Gastroesophageal sphincter (tissue), 4 donors: ENCODE data around the gene C10orf71. TPM values are rescaled to one million over a fixed set of nuclear protein-coding genes. Genes with fewer than 3 reads are reported as not detected.

Source experiments
- ATAC-seq: fragments of 150-250 bp; one replicate; pipeline ENCODE4 v1.9.1; 2016; ENCODE audit warnings: mild to moderate bottlenecking, moderate library complexity
- H3K27ac ChIP-seq, 4 donors: fragments of 200-600 bp; sonication (generic) in 3 of 4; 1 replicate in 3 of 4; 2 replicates in 1 of 4; pipeline ENCODE4 v1.5.1; 2016 to 2019
- H3K27me3 ChIP-seq: fragments of 200-600 bp; sonication (generic); one replicate; pipeline ENCODE4 v1.5.1; 2019
- H3K36me3 ChIP-seq, 2 donors: fragments of 200-600 bp; sonication (generic); one replicate each; pipeline ENCODE4 v1.5.1; 2019; ENCODE audit warnings: control low read depth in 1 of 2
- H3K4me1 ChIP-seq, 3 donors: fragments of 200-600 bp; sonication (generic); 1 replicate in 2 of 3; 2 replicates in 1 of 3; pipeline ENCODE4 v1.5.1; 2016 to 2019; ENCODE audit warnings: control low read depth in 2 of 3
- H3K4me3 ChIP-seq, 2 donors: fragments of 200-600 bp; sonication (generic); one replicate each; pipeline ENCODE4 v1.5.1; 2019; ENCODE audit warnings: mild to moderate bottlenecking in 1 of 2, moderate library complexity in 1 of 2
- H3K9me3 ChIP-seq, 3 donors: fragments of 200-600 bp; sonication (generic); one replicate each; pipeline ENCODE4 v1.5.1; 2017 to 2019; ENCODE audit warnings: control low read depth in 2 of 3
- EP300 ChIP-seq: sonication (generic); formaldehyde crosslinking; IDR thresholded peaks from one replicate; pipeline ENCODE4 v1.6.1; 2017; ENCODE audit warnings: antibody characterized with exemption, mild to moderate bottlenecking
- POLR2A ChIP-seq, 2 donors: fragments of 450-650 bp; IDR thresholded peaks; one replicate each; pipeline ENCODE4 v1.6.1; 2017; ENCODE audit warnings: antibody characterized with exemption in 2 of 2, mild to moderate bottlenecking in 2 of 2, moderate library complexity in 1 of 2
- POLR2AphosphoS5 ChIP-seq: sonication (generic); formaldehyde crosslinking; IDR thresholded peaks from one replicate; pipeline ENCODE4 v1.6.1; 2017; ENCODE audit warnings: antibody characterized with exemption
- WGBS, 2 donors: methylation state at CpG; one replicate each; pipeline ENCODE4 v1.1.5; 2018; ENCODE audit warnings: low coverage in 1 of 2; 5-methylcytosine and 5-hydroxymethylcytosine counted together
- total RNA-seq, 4 donors: library from RNA; depleted of rRNA; stranded (reverse); fragments of >200 nt; gene quantifications; one replicate each; pipeline ENCODE4 v1.1.0, GENCODE V29; 2016
- TF ChIP-seq, protein P1 (sequence below), 4 experiments: fragments of 200-600 bp in 2 of 4; fragments of 450-650 bp in 2 of 4; sonication (generic) in 1 of 4; IDR thresholded peaks; one replicate each; pipeline ENCODE4 v1.5.1; 2017 to 2019; ENCODE audit warnings: antibody characterized with exemption in 4 of 4, mild to moderate bottlenecking in 2 of 4, moderate library complexity in 2 of 4

The C10orf71 gene
- total RNA-seq, 4 donors from 2014 or later: 0.08 to 0.27 TPM; not detected in 2

DNA sequence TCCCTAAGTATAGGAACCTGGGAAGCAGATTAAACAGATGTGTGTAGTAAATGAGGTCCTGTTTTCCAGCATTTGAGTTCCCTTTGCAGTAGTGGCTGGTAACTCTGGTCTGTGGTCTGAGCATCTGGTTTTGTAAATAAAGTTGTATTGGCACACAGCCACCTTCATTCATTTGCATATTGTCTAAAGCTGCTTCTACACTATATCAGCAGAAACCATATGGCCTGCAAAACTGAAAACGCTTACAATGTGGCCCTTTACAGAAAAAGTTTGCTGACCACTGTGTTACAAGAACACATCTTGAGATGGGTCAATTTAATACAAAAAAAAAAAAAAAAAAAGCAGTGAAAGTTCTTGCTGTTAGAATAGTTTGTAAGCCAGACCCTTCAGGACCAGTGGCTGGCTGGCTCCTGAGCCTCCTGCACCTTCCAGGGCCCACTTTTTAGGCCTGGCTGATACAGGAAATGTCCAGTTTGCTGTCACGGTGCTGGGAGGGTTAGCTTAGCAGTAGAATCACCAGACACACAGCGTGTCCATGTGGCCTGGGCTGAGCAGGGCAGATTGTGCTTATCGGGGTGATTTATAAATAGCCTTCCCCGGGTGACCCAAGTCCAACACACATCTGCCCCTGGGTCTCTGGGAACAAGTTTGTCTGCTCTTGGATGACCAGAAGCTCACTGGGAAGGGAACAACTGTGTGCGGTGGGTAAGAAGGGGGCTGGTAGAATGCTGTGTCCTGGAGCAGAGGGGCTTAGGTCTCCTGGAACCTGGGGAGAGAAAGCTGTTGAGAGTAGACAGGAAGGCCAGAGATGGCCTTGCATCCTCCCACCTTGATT is 1.4 kb downstream of the C10orf71 start:
- Histone ChIP-seq H3K4me1 (peaks cover 0 to 22% (median 7%) of the 10 kb centered on the region in 3 donors), H3K9me3 (no peaks in the 10 kb centered on the region), H3K4me3 (no peak overlapping the region), H3K36me3 (no peaks in the 10 kb centered on the region), H3K27me3 (peaks cover 23% of the 10 kb centered on the region), H3K27ac (no peak overlapping the region)
- WGBS, 2 donors: 83 to 86% methylated on average over 1 of the region's 6 CpGs
- TF ChIP-seq POLR2AphosphoS5 (no peak), POLR2A (IDR thresholded peaks at IDR 0.05) (no peak), EP300 (no peak)
- TF ChIP-seq, protein P1, sequence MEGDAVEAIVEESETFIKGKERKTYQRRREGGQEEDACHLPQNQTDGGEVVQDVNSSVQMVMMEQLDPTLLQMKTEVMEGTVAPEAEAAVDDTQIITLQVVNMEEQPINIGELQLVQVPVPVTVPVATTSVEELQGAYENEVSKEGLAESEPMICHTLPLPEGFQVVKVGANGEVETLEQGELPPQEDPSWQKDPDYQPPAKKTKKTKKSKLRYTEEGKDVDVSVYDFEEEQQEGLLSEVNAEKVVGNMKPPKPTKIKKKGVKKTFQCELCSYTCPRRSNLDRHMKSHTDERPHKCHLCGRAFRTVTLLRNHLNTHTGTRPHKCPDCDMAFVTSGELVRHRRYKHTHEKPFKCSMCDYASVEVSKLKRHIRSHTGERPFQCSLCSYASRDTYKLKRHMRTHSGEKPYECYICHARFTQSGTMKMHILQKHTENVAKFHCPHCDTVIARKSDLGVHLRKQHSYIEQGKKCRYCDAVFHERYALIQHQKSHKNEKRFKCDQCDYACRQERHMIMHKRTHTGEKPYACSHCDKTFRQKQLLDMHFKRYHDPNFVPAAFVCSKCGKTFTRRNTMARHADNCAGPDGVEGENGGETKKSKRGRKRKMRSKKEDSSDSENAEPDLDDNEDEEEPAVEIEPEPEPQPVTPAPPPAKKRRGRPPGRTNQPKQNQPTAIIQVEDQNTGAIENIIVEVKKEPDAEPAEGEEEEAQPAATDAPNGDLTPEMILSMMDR (IDR thresholded peaks at IDR 0.05): no peak
- ATAC-seq: no peak

DNA sequence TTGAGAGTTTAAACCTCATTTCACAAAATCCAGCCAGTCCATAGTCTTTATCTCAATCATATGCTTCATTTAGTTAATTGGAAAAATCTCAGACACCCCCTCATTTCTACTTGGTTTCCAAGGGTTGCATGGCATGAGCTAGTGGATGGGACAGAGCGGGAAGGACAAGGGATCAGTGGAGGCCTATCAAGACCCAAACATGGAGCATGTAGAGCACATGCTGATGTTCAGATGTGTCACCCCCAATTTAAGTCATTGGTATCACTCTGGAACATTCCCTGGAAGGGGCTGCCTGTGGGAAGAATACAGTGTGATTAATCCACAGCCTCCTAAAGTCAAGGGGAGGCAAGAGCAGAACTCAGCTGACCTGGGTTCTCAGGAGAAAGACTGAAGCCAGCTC is 2.3 kb downstream of the C10orf71 start:
- peaks cover 18% of the 10 kb centered on the region for H3K27me3 ChIP-seq
- no peak overlapping the region for H3K27ac ChIP-seq
- TF ChIP-seq, protein P1 (IDR thresholded peaks at IDR 0.05): no peak
- no peak for TF ChIP-seq POLR2AphosphoS5
- no peak for TF ChIP-seq EP300
- no peak for TF ChIP-seq POLR2A (IDR thresholded peaks at IDR 0.05)
- H3K36me3 ChIP-seq: no peaks in the 10 kb centered on the region
- no peak for ATAC-seq
- no CpG with 5 or more reads among the region's 1 CpG for WGBS, 2 donors
- H3K9me3 ChIP-seq: no peaks in the 10 kb centered on the region
- no peak overlapping the region for H3K4me3 ChIP-seq
- H3K4me1 ChIP-seq: peaks cover 0 to 22% (median 7%) of the 10 kb centered on the region in 3 donors

DNA sequence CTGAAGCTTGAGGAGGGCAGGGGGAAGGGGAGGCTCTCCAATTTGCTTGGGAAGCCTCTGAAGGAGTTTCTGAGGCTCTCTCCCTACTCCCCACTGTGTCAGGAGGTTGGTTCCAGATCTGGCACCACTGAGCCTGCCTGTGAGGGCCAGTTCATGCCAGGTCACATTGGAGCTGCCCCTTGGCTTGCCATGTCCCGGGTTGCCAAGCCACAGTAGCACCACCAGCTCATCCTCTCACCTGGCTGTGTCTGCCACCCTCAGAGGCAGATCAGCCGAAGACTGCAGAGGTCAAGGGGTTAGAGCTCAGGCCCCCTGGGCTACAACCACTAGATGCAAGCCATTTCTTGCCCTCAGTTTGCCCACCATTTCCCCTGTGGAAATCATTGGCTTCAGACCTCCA is 3.1 kb downstream of the C10orf71 start:
- Histone ChIP-seq H3K9me3 (no peaks in the 10 kb centered on the region), H3K4me1 (peaks cover 0 to 22% (median 7%) of the 10 kb centered on the region in 3 donors), H3K27me3 (peaks cover 14% of the 10 kb centered on the region), H3K36me3 (no peaks in the 10 kb centered on the region), H3K27ac (no peak overlapping the region), H3K4me3 (no peak overlapping the region)
- no peak for ATAC-seq
- TF ChIP-seq EP300 (no peak), POLR2A (IDR thresholded peaks at IDR 0.05) (no peak)
- no CpG with 5 or more reads among the region's 2 CpGs for WGBS, 2 donors

DNA sequence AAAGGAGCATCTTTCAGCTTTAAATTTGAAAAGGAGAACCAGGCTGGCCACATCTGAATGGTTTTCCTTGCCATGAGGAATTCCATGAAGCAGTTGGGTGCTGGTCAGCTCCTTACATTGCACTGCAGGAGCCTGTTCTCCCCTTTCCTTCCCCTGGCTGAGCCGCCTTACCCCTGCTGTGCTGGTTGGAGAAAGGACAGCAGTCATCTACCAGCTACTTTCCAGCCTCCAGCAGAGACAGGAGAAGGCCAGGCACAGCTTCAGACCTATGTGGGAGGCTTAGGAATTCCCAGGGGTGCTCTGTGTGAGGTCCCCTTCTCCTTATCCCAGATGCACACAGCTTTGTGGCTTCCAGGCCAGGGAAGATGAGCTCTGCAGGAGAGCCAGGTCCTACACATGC is 4.7 kb downstream of the C10orf71 start:
- no peak overlapping the region for H3K27ac ChIP-seq
- no peak overlapping the region for H3K4me3 ChIP-seq
- TF ChIP-seq, protein P1 (IDR thresholded peaks at IDR 0.05): no peak
- TF ChIP-seq EP300 (no peak), POLR2A (IDR thresholded peaks at IDR 0.05) (no peak), POLR2AphosphoS5 (no peak)
- H3K36me3 ChIP-seq: no peaks in the 10 kb centered on the region
- ATAC-seq: no peak
- H3K4me1 ChIP-seq: peaks cover 0 to 10% (median 0%) of the 10 kb centered on the region in 3 donors
- H3K27me3 ChIP-seq: peaks cover 11% of the 10 kb centered on the region
- 67% methylated on average over 1 of the region's 1 CpG; no CpG with 5 or more reads in 1 of the 2 donors for WGBS, 2 donors
- peaks cover 0 to 3% (median 0%) of the 10 kb centered on the region in 3 donors for H3K9me3 ChIP-seq

DNA sequence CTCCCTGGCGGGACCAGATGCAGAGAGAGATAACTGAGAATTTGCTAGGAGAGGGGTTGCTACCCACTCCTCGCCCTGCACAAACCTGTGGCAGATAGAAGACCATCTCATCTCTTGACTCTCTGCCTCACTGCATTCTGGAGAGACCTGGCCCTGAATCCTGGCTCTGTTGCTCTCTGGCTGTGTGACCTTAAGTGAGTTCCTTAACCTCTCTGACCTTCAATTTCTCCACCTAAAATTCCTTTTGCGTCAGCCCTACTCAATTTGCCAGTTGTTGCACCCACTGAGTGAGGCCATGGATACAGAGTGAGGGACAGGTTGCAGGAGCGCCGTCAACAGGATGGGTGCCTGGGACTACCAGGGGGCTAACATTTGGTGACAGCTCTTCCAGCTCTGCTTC is 5.2 kb downstream of the C10orf71 start:
- H3K27me3 ChIP-seq: peaks cover 11% of the 10 kb centered on the region
- peaks cover 0 to 7% (median 0%) of the 10 kb centered on the region in 3 donors for H3K4me1 ChIP-seq
- TF ChIP-seq, protein P1 (IDR thresholded peaks at IDR 0.05): no peak
- no peak for TF ChIP-seq POLR2A (IDR thresholded peaks at IDR 0.05)
- no peak for TF ChIP-seq POLR2AphosphoS5
- TF ChIP-seq EP300: no peak
- H3K27ac ChIP-seq: no peak overlapping the region
- H3K36me3 ChIP-seq: no peaks in the 10 kb centered on the region
- no peak overlapping the region for H3K4me3 ChIP-seq
- ATAC-seq: no peak
- peaks cover 0 to 7% (median 0%) of the 10 kb centered on the region in 3 donors for H3K9me3 ChIP-seq
- WGBS, 2 donors: 58 to 80% methylated on average over 2 to 4 of the region's 5 CpGs
